ENCODE results near the gene NOS1AP.

GRCh38 chr1:162234571-162234970 is 165.1 kb downstream of the NOS1AP start:
- TF ChIP-seq, protein P1, sequence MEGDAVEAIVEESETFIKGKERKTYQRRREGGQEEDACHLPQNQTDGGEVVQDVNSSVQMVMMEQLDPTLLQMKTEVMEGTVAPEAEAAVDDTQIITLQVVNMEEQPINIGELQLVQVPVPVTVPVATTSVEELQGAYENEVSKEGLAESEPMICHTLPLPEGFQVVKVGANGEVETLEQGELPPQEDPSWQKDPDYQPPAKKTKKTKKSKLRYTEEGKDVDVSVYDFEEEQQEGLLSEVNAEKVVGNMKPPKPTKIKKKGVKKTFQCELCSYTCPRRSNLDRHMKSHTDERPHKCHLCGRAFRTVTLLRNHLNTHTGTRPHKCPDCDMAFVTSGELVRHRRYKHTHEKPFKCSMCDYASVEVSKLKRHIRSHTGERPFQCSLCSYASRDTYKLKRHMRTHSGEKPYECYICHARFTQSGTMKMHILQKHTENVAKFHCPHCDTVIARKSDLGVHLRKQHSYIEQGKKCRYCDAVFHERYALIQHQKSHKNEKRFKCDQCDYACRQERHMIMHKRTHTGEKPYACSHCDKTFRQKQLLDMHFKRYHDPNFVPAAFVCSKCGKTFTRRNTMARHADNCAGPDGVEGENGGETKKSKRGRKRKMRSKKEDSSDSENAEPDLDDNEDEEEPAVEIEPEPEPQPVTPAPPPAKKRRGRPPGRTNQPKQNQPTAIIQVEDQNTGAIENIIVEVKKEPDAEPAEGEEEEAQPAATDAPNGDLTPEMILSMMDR (IDR thresholded peaks at IDR 0.05; ENCODE audit: low read depth, low read length, poor library complexity, severe bottlenecking): no peak
- TF ChIP-seq EZH2phosphoT487 (IDR thresholded peaks at IDR 0.05; ENCODE audit: borderline replicate concordance, low read length): no peak

All from DOHH2 (cell line).